ENCODE data around the gene MYRIP. TPM values are rescaled to one million over a fixed set of nuclear protein-coding genes. Genes with fewer than 3 reads are reported as not detected.

MYRIP gene
- total RNA-seq, 1 donor from 2014 or later: 0.53 TPM

- no peak for TF ChIP-seq CTCF (conservative IDR thresholded peaks at IDR 0.05)
- Mint-ChIP-seq H3K36me3 (no peaks in the 10 kb centered on the region), H3K4me3 (no peak overlapping the region), H3K4me1 (ENCODE audit: unreplicated experiment) (no peaks in the 10 kb centered on the region), H3K27me3 (peaks cover 17% of the 10 kb centered on the region), H3K9me3 (no peaks in the 10 kb centered on the region), H3K27ac (no peak overlapping the region)
- DNase-seq (ENCODE audit: extremely low spot score, unreplicated experiment): no peak
Observed at GRCh38 chr3:39849992-39850715, 40.7 kb downstream of the MYRIP start.

DNA sequence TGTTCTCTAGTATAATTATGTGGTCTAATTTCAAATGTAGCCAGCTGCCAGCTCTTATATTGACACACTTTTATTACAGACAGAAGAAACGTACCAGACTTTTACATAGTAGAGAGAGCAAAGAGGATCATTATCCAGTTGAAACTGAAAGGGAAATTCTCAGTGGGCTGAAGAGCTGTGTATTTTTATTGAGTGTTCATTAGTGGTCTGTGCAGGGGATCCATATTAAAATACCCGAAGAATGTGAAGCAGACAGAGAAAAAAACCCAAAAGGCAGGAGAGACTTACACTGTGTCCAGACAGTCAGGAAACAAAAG is 41.3 kb downstream of the MYRIP start:
- no peaks in the 10 kb centered on the region for H3K4me1 Mint-ChIP-seq (ENCODE audit: unreplicated experiment)

DNA sequence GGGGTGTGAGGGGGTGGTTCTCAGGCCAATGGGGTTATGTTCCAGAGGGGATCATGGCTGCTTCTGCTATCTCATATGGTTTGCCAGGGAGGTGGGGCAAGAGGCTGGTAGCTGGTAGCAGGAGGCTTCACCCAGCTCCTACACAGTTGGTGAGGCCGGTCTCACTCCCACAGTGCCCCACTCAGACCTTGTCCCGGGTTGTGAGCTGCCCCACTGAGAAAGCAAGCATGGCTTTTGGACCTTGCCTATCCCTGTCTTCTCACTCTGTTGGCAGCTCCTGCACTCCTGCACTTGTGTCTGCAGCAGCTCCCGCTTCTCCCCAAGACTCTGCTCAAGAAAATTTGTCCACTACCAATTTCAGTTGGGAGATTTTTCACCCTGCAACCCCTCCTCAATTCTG is 46.1 kb downstream of the MYRIP start:
- no peak for TF ChIP-seq CTCF (conservative IDR thresholded peaks at IDR 0.05)
- H3K27ac Mint-ChIP-seq: no peak overlapping the region
- no peaks in the 10 kb centered on the region for H3K36me3 Mint-ChIP-seq
- DNase-seq (ENCODE audit: extremely low spot score, unreplicated experiment): no peak
- no peak overlapping the region for H3K4me3 Mint-ChIP-seq
- no peaks in the 10 kb centered on the region for H3K4me1 Mint-ChIP-seq (ENCODE audit: unreplicated experiment)
- H3K9me3 Mint-ChIP-seq: no peaks in the 10 kb centered on the region
- H3K27me3 Mint-ChIP-seq: peaks cover 11% of the 10 kb centered on the region

More for the DNA sequence above, 41.3 kb downstream of the MYRIP start:
- H3K27ac Mint-ChIP-seq: no peak overlapping the region
- no peak overlapping the region for H3K4me3 Mint-ChIP-seq
- DNase-seq (ENCODE audit: extremely low spot score, unreplicated experiment): no peak
- H3K36me3 Mint-ChIP-seq: no peaks in the 10 kb centered on the region
- H3K27me3 Mint-ChIP-seq: peaks cover 17% of the 10 kb centered on the region
- H3K9me3 Mint-ChIP-seq: no peaks in the 10 kb centered on the region
- TF ChIP-seq CTCF (conservative IDR thresholded peaks at IDR 0.05): no peak

- Mint-ChIP-seq H3K27me3 (peaks cover 6% of the 10 kb centered on the region), H3K27ac (no peak overlapping the region), H3K4me3 (no peak overlapping the region), H3K4me1 (ENCODE audit: unreplicated experiment) (no peaks in the 10 kb centered on the region), H3K9me3 (no peaks in the 10 kb centered on the region), H3K36me3 (no peaks in the 10 kb centered on the region)
- TF ChIP-seq CTCF (conservative IDR thresholded peaks at IDR 0.05): no peak
- no peak for DNase-seq (ENCODE audit: extremely low spot score, unreplicated experiment)
Observed at GRCh38 chr3:39869890-39870289, 60.5 kb downstream of the MYRIP start.

DNA sequence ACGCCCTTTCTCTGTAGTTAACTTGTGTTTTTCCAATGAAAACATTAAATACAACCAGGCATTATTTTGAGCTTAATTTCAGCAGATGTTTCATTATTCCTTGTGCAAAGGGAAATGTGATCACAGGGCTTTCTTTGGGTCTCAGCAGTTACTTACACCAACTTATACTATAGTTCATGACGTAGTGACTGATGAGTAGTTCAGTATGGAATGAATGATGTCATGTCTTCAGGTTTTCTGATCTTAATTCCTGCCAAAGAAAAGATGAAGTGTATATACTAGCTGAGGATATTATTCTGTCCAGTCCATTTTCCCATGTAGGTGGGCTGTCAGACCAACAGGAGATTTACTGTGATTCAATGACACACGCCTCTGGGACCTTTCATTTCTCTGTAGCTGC is 61.3 kb downstream of the MYRIP start:
- Mint-ChIP-seq H3K27ac (no peak overlapping the region), H3K4me3 (no peak overlapping the region), H3K36me3 (no peaks in the 10 kb centered on the region), H3K9me3 (no peaks in the 10 kb centered on the region), H3K4me1 (ENCODE audit: unreplicated experiment) (no peaks in the 10 kb centered on the region), H3K27me3 (peaks cover 6% of the 10 kb centered on the region)
- DNase-seq (ENCODE audit: extremely low spot score, unreplicated experiment): no peak
- TF ChIP-seq CTCF (conservative IDR thresholded peaks at IDR 0.05): no peak

- DNase-seq (ENCODE audit: extremely low spot score, unreplicated experiment): no peak
- Mint-ChIP-seq H3K4me1 (ENCODE audit: unreplicated experiment) (no peaks in the 10 kb centered on the region), H3K27ac (no peak overlapping the region), H3K9me3 (no peaks in the 10 kb centered on the region), H3K27me3 (no peaks in the 10 kb centered on the region), H3K4me3 (no peak overlapping the region), H3K36me3 (no peaks in the 10 kb centered on the region)
- no peak for TF ChIP-seq CTCF (conservative IDR thresholded peaks at IDR 0.05)
Observed at GRCh38 chr3:39879581-39879980, 70.2 kb downstream of the MYRIP start.

All from type B pancreatic cell (in vitro differentiated cells).